Measurements from ENCODE around the gene PPP4R3A.

GRCh38 chr14:91424813-91425530, 85.1 kb downstream of the PPP4R3A start:
- TF ChIP-seq POLR2A (IDR thresholded peaks at IDR 0.05; ENCODE audit: extremely low read depth, insufficient read length) (no peak), CTCF (IDR thresholded peaks at IDR 0.05; ENCODE audit: low read depth, low read length) (no peak)

Measured in NB4 (cell line).